Parathyroid adenoma (tissue), 2 donors: ENCODE results near the gene TUBG1.
A peak's percentile ranks its signal among the peaks of the same experiment; 100 is the strongest.

ENCODE experiments used
- H2AFZ ChIP-seq: fragments of 300-600 bp; sonication (generic); one replicate; pipeline ENCODE4 v1.7.0; 2017; ENCODE audit warnings: antibody characterized with exemption, mild to moderate bottlenecking
- H3K27ac ChIP-seq: fragments of 300-600 bp; sonication (generic); one replicate; pipeline ENCODE4 v1.7.0; 2017
- H3K27me3 ChIP-seq: fragments of 300-600 bp; sonication (generic); one replicate; pipeline ENCODE4 v1.7.0; 2017; ENCODE audit warnings: low read length; ENCODE audit not compliant: control insufficient read depth, insufficient read depth
- H3K36me3 ChIP-seq: fragments of 300-600 bp; sonication (generic); one replicate; pipeline ENCODE4 v1.7.0; 2017; ENCODE audit warnings: low read length; ENCODE audit not compliant: control insufficient read depth, insufficient read depth
- H3K4me1 ChIP-seq: fragments of 300-600 bp; sonication (generic); one replicate; pipeline ENCODE4 v1.7.0; 2017; ENCODE audit warnings: control low read depth
- H3K4me2 ChIP-seq: fragments of 300-600 bp; sonication (generic); one replicate; pipeline ENCODE4 v1.7.0; 2017; ENCODE audit warnings: low read length
- H3K4me3 ChIP-seq: fragments of 300-600 bp; sonication (generic); one replicate; pipeline ENCODE4 v1.7.0; 2017; ENCODE audit warnings: low read depth, low read length
- H3K79me2 ChIP-seq: fragments of 300-600 bp; sonication (generic); one replicate; pipeline ENCODE4 v1.7.0; 2017; ENCODE audit warnings: control low read depth
- H3K9ac ChIP-seq: fragments of 300-600 bp; sonication (generic); one replicate; pipeline ENCODE4 v1.7.0; 2017; ENCODE audit warnings: mild to moderate bottlenecking
- H3K9me3 ChIP-seq: fragments of 300-600 bp; sonication (generic); one replicate; pipeline ENCODE4 v1.7.0; 2017; ENCODE audit warnings: low read length; ENCODE audit not compliant: control insufficient read depth
- CTCF ChIP-seq: fragments of 300-600 bp; sonication (generic); IDR thresholded peaks from one replicate; pipeline ENCODE4 v1.7.0; 2017; ENCODE audit warnings: antibody characterized with exemption, mild to moderate bottlenecking
- donor health status: primary hyperparathyroidism.

Gene TUBG1

GRCh38 chr17:42609182-42609813, at the start of gene TUBG1, which contains the start of gene RETREG3:
TSS of gene TUBG1 (plus strand) at chr17:42609683. CDS start at chr17:42609738, 55 bp downstream.
TSS of gene RETREG3 (minus strand) at chr17:42609374. CDS start at chr17:42609324, 50 bp downstream.
- TF ChIP-seq CTCF: peak; percentile 34
- peaks cover 3% of the 10 kb centered on the region for H3K4me1 ChIP-seq

GRCh38 chr17:42560246-42560645, 49.2 kb upstream of the TUBG1 start:
- Histone ChIP-seq H3K27ac (no peak overlapping the region), H3K4me3 (no peak overlapping the region), H3K27me3 (no peaks in the 10 kb centered on the region), H3K79me2 (peaks cover 25% of the 10 kb centered on the region), H2AFZ (no peak overlapping the region), H3K9ac (no peak overlapping the region), H3K4me2 (no peak overlapping the region), H3K36me3 (no peaks in the 10 kb centered on the region), H3K4me1 (peaks cover 11% of the 10 kb centered on the region), H3K9me3 (no peaks in the 10 kb centered on the region)
- TF ChIP-seq CTCF: no peak

More at GRCh38 chr17:42609182-42609813, at the start of gene TUBG1, which contains the start of gene RETREG3:
- Histone ChIP-seq H2AFZ (peak within 1 kb of the TSS; percentile 90), H3K27ac (peak within 1 kb of the TSS; percentile 81), H3K9me3 (no peaks in the 10 kb centered on the region), H3K9ac (peak within 1 kb of the TSS; percentile 55), H3K36me3 (no peaks in the 10 kb centered on the region), H3K79me2 (peaks cover 25% of the 10 kb centered on the region), H3K4me3 (peak within 1 kb of the TSS; percentile 98), H3K27me3 (no peaks in the 10 kb centered on the region), H3K4me2 (peak within 1 kb of the TSS; percentile 97)

- no peaks in the 10 kb centered on the region for H3K36me3 ChIP-seq
- peak within 1 kb of the TSS; percentile 74 for H3K27ac ChIP-seq
- H3K27me3 ChIP-seq: no peaks in the 10 kb centered on the region
- H2AFZ ChIP-seq: peak within 1 kb of the TSS; percentile 85
- H3K4me3 ChIP-seq: peak within 1 kb of the TSS; percentile 81
- H3K4me1 ChIP-seq: peaks cover 19% of the 10 kb centered on the region
- H3K79me2 ChIP-seq: peaks cover 29% of the 10 kb centered on the region
- TF ChIP-seq CTCF: no peak
- H3K9me3 ChIP-seq: no peaks in the 10 kb centered on the region
- H3K4me2 ChIP-seq: peak within 1 kb of the TSS; percentile 91
- peak within 1 kb of the TSS; percentile 56 for H3K9ac ChIP-seq
Measured at GRCh38 chr17:42561897-42562387, 47.5 kb upstream of the TUBG1 start, which contains the start of gene COASY. TSS of gene COASY (plus strand) at chr17:42562148. CDS start at chr17:42562623, 475 bp downstream.

GRCh38 chr17:42562388-42563142, 46.9 kb upstream of the TUBG1 start:
- no peak for TF ChIP-seq CTCF
- H3K9ac ChIP-seq: peak overlapping the region; percentile 56
- H3K4me2 ChIP-seq: peak overlapping the region; percentile 91
- peak overlapping the region; percentile 74 for H3K27ac ChIP-seq
- H3K79me2 ChIP-seq: peaks cover 29% of the 10 kb centered on the region
- no peaks in the 10 kb centered on the region for H3K36me3 ChIP-seq
- no peaks in the 10 kb centered on the region for H3K27me3 ChIP-seq
- peaks cover 20% of the 10 kb centered on the region for H3K4me1 ChIP-seq
- peak overlapping the region; percentile 81 for H3K4me3 ChIP-seq
- H2AFZ ChIP-seq: peak overlapping the region; percentile 85
- H3K9me3 ChIP-seq: no peaks in the 10 kb centered on the region
